ENCODE measurements around the gene TMEM223. TPM values are rescaled to one million over a fixed set of nuclear protein-coding genes. Genes with fewer than 3 reads are reported as not detected.

Gene TMEM223
- total RNA-seq, 1 experiment from 2014 or later: 22.2 TPM

GRCh38 chr11:62816557-62816956 lies 24.8 kb upstream of the TMEM223 start:
- Histone ChIP-seq H3K18ac (ENCODE audit: insufficient read length, low read depth, low read length) (no peak overlapping the region), H3K79me1 (ENCODE audit: insufficient read depth, low read depth, low read length, poor library complexity, severe bottlenecking) (no peaks in the 10 kb centered on the region), H2BK120ac (ENCODE audit: low read depth, low read length, poor library complexity, severe bottlenecking) (no peak overlapping the region), H4K20me1 (ENCODE audit: control insufficient read depth, insufficient read depth, insufficient read length) (no peaks in the 10 kb centered on the region), H3K27me3 (ENCODE audit: insufficient read depth, low read length) (no peaks in the 10 kb centered on the region), H3T11ph (ENCODE audit: low read length) (no peak overlapping the region), H4K91ac (ENCODE audit: insufficient read length, low read depth, low read length) (no peak overlapping the region), H3K9me3 (ENCODE audit: control insufficient read depth, low read depth, low read length) (no peaks in the 10 kb centered on the region), H3K79me2 (ENCODE audit: insufficient read depth, low read length) (no peaks in the 10 kb centered on the region), H3K14ac (ENCODE audit: insufficient read depth, low read length) (no peak overlapping the region), H3K23ac (ENCODE audit: insufficient read length, low read depth, low read length) (no peak overlapping the region), H2AFZ (ENCODE audit: low read length) (no peak overlapping the region), H2AK5ac (ENCODE audit: insufficient read length, low read length) (no peak overlapping the region), H3K27ac (ENCODE audit: insufficient read length, low read depth, low read length) (no peak overlapping the region), H3K4me1 (ENCODE audit: insufficient read depth, low read length) (no peaks in the 10 kb centered on the region), H2BK20ac (ENCODE audit: low read depth, low read length, poor library complexity, severe bottlenecking) (no peak overlapping the region), H3K56ac (ENCODE audit: insufficient read length, low read depth, low read length) (no peak overlapping the region), H2BK12ac (ENCODE audit: insufficient read length, low read depth, low read length) (no peak overlapping the region), H3K4ac (ENCODE audit: low read depth, low read length) (no peak overlapping the region), H2BK5ac (ENCODE audit: insufficient read length, low read length) (no peak overlapping the region), H3K9ac (ENCODE audit: extremely low read depth, insufficient read length, low read length) (no peak overlapping the region), H3K4me2 (ENCODE audit: insufficient read depth, insufficient read length, low read length) (no peak overlapping the region), H4K8ac (replicated peaks; ENCODE audit: insufficient read length, low read depth, low read length) (no peak overlapping the region), H4K5ac (ENCODE audit: insufficient read length, low read depth, low read length) (no peak overlapping the region), H3K23me2 (ENCODE audit: insufficient read length, low read depth, low read length, poor library complexity, severe bottlenecking) (no peaks in the 10 kb centered on the region), H2BK15ac (ENCODE audit: low read depth, low read length) (no peak overlapping the region)
- TF ChIP-seq, protein P1, sequence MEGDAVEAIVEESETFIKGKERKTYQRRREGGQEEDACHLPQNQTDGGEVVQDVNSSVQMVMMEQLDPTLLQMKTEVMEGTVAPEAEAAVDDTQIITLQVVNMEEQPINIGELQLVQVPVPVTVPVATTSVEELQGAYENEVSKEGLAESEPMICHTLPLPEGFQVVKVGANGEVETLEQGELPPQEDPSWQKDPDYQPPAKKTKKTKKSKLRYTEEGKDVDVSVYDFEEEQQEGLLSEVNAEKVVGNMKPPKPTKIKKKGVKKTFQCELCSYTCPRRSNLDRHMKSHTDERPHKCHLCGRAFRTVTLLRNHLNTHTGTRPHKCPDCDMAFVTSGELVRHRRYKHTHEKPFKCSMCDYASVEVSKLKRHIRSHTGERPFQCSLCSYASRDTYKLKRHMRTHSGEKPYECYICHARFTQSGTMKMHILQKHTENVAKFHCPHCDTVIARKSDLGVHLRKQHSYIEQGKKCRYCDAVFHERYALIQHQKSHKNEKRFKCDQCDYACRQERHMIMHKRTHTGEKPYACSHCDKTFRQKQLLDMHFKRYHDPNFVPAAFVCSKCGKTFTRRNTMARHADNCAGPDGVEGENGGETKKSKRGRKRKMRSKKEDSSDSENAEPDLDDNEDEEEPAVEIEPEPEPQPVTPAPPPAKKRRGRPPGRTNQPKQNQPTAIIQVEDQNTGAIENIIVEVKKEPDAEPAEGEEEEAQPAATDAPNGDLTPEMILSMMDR (conservative IDR thresholded peaks at IDR 0.05): no peak
- Mint-ChIP-seq H3K9me3 (no peaks in the 10 kb centered on the region), H3K4me1 (no peaks in the 10 kb centered on the region), H3K27me3 (ENCODE audit: low read depth) (no peaks in the 10 kb centered on the region), H3K27ac (no peak overlapping the region; a peak in 2 of 7 replicates), H3K36me3 (ENCODE audit: insufficient read depth in 1 of 3, low read depth in 3 of 3) (peaks cover 5 to 33% (median 30%) of the 10 kb centered on the region in 3 experiments; a peak in 6 of 7 replicates), H3K4me3 (no peak overlapping the region)
- WGBS (ENCODE audit: extremely low coverage, insufficient read length, low lambda C conversion rate): no CpG with 5 or more reads among the region's 8 CpGs
- DNase-seq: no peak

Data from H9 (cell line).